Occipital lobe (tissue), 2 donors: ENCODE data around the gene BMPR1A. TPM values are rescaled to one million over a fixed set of nuclear protein-coding genes. Genes with fewer than 3 reads are reported as not detected.
"Not testable (repeated sequence)": the region's sequence is repeated elsewhere in the genome, so short reads cannot be mapped to it uniquely, and the experiment has no call there.

ENCODE experiments used
- DNase-seq: peaks from one replicate; lab custom pipeline; 2025; lab: John Stamatoyannopoulos, UW
- total RNA-seq: library from RNA; depleted of rRNA; stranded (reverse); fragments of >200 nt; gene quantifications from one replicate; pipeline ENCODE4 v1.2.3, GENCODE V29; 2014

The BMPR1A gene
- total RNA-seq, 1 donor from 2014 or later = 64.6 TPM

GRCh38 chr10:86846088-86846487 lies 89.7 kb downstream of the BMPR1A start:
- no peak for DNase-seq

- DNase-seq = no peak
These were observed 92.3 kb downstream of the BMPR1A start for GRCh38 chr10:86848747-86849146.

DNA sequence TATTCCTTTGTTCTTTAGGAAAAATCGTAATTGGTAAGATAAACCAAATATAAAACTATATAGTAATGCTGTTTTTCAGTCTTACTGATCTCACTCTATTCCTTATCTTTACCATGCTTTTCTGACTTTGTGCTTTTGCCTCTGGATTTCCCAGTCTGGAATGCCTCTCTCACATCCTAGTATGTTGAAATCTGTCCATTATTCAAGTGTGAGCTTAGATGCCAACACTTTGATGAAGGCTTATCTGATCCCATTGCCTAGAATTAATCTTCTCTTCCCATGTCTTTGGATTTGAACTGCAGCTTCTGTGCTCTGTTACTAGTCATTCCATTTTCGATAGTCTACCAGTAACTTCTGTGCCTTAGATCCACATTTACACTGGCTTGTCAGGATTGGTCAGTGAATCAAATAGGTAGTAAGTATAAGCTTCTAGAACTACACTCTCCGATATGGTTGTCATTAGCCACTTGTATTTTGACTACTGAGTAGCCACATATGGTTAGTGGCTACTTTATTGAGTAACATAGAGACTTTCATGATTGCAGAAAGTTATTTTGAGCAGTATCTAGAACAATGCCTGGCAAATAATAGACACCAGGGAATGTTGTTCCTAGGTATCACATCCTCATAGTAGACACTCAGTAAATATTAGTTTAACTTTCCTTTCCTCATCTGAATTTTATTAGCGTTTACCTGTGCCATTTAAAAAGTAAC lies 92.9 kb downstream of the BMPR1A start:
- DNase-seq = no peak

DNA sequence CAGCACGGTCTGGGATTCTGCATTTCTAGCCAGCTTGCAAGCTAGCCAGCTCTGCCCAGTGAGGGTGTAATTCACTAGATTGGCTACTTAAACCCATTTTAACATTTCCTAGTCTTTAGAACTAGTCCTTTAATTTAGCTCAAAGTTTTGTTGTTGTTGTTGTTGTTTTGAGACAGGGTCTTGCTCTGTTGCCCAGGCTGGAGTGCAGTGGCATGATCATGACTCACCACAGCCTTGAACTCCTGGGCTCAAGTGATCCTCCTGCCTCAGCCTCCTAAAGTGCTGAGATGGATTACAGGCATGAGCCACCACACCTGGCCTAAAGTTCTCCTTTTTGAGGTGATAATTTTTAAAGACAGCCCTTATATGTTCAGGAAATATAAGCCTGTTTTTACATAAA lies 94.1 kb downstream of the BMPR1A start:
- DNase-seq = no peak

DNA sequence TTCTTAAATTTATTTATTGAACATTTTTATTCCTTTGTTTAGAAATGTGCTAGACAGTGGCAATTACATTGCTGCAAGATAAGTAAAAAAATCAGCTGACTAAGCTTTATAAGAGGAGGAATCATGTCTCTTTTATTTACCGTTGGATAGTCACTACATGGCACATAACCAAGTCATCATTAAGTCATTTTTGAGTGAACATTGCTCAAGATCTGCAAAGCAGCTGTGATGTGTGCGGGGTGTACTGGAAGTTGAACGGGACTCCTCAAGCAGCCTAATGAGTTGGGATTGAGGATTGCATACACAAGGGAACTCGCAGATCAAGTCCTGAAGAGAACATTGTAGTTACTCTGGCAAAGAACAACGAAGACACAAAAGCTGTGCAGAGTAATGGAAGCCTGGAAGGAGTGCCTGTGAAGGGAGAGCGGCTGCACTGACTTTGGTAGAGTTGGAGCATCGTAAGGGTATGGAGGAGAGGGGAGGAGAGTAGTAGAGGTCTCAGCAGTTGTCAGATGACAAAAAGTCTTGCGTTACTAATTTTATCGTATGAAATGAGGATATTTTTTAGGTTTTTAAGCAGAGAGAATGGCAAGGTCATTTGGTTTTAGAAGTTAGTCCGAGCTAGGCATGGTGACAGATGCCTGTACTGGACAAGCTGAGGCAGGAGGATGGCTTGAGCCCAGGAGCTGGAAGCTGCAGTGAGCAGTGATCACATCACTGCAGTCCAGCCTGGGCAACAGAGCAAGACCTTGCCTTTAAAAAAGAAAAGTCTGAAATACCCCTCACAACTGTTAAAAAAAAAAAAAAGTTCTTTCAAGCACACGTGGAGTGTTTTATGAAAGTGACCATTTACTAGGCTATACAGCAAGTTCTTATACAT lies 95.1 kb downstream of the BMPR1A start:
- DNase-seq = no peak

- DNase-seq = not testable (repeated sequence)
These were observed 97.2 kb downstream of the BMPR1A start for GRCh38 chr10:86853582-86853981.

DNA sequence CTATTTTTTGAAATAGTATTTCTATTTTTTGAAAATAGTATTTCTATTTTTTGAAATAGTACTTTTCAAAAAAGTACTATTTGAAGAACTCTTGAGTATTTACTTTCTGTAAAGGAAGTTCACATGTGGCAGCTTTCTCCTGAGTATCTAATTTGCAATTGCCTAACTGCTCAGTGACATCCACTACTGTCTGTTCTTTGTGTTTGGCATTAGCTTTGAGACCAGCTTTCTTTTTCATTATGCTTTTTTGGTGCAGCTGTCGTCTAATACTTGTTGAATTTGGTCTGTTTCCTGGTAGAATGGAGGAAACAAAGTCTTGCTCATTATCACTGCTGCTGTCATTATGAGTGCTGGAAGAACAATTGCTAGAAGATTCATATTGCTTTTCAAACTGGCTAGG lies 99.1 kb downstream of the BMPR1A start:
- no peak for DNase-seq

DNA sequence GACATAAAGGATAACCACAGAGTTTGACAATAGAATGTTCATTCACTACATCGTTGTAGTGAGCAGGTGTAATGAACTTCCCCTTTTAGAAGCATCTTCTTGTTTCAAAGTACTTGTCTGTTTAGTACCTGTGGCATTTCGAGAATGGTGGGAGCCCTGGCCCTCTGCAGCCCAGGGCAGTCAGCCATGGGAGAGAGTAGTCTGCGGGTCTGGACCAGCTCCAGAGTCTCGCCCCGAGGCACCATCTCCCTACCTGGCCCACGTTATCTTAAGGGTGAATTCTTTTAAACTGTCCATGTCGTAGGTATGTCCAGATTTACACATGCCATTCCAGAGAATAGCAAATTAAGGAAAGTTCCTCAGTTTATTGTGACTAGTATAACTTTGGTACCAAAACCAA lies 99.7 kb downstream of the BMPR1A start:
- DNase-seq = no peak

DNA sequence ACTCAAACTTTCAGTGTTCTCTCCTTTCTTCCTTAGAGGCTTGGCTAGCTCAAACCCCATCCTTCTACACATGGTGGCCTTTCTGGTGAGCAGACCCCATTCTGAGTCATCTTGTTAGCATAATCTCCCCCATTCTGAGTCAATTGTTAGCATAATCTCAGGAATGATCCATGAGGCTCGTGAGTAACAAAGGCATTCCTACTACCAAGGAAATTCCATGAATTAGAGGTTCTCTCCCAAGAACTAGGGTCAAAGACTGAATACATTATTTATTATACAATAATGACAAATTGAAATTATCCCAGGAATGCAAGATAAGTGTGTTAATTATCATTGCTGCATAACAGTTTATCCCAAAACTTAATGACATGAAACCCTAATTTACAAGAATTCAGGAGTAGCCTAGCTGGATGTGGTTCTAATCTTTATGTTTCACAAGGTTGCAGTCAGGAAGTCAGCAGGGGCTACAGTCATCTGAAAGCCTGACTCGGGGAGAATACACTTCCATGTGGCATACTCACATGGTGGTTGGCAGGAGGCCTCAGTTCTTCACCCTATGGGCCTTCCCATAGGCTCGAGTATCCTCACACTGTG lies 100.8 kb downstream of the BMPR1A start:
- no peak for DNase-seq

- DNase-seq = no peak
These were observed 101.6 kb downstream of the BMPR1A start for GRCh38 chr10:86858011-86858410.

- DNase-seq = no peak
These were observed 104.9 kb downstream of the BMPR1A start for GRCh38 chr10:86861351-86861750.

GRCh38 chr10:86862373-86862772 lies 106.0 kb downstream of the BMPR1A start:
- DNase-seq = no peak

- DNase-seq = no peak
These were observed 106.5 kb downstream of the BMPR1A start for GRCh38 chr10:86862786-86863483.

- no peak for DNase-seq
These were observed 107.0 kb downstream of the BMPR1A start for GRCh38 chr10:86863484-86863842.

DNA sequence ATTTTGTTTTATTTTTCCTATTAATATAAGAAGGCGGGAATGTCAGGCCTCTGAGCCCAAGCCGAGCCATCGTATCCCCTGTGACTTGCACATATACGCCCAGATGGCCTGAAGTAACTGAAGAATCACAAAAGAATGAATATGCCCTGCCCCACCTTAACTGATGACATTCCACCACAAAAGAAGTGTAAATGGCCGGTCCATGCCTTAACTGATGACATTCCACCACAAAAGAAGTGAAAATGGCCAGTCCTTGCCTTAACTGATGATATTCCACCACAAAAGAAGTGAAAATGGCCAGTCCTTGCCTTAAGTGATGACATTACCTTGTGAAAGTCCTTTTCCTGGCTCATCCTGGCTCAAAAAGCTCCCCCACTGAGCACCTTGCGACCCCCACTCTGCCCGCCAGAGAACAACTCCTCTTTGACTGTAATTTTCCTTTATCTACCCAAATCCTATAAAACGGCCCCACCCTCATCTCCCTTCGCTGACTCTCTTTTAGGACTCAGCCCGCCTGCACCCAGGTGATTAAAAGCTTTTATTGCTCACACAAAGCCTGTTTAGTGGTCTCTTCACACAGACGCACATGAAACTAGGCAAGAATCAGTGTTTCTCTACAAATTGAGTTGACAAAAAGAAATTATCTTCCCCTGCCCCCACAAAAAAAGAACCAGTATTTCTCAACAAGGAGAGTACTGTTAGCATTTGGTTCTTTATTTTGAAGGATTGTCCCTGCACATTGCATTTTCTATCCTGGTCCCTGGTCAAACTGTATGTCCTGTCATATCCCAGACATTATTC lies 108.8 kb downstream of the BMPR1A start:
- DNase-seq = not testable (repeated sequence)

- no peak for DNase-seq
These were observed 110.7 kb downstream of the BMPR1A start for GRCh38 chr10:86867149-86867548.

DNA sequence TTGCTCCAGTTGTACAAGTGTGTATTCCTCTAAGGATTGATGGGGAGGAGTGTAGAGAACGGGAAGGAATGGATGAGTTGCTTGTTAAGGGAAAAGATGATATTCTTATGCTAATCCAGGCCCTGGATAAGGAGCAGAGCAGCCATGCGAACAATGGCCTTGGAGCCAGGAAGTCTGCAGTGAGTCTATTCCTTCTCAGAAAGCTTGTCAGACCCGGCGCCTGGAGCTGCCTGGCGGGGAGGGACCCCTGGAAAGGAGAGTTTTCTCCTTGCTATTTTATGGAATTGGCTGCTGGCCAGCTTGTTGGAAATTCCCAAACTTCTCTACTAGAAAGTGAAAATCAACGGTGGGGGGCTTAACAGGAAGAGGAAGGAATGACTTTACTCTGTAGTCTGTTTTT lies 111.9 kb downstream of the BMPR1A start:
- no peak for DNase-seq

GRCh38 chr10:86870679-86871078 lies 114.3 kb downstream of the BMPR1A start:
- DNase-seq = no peak

GRCh38 chr10:86871563-86872183 lies 115.3 kb downstream of the BMPR1A start:
- DNase-seq = no peak

DNA sequence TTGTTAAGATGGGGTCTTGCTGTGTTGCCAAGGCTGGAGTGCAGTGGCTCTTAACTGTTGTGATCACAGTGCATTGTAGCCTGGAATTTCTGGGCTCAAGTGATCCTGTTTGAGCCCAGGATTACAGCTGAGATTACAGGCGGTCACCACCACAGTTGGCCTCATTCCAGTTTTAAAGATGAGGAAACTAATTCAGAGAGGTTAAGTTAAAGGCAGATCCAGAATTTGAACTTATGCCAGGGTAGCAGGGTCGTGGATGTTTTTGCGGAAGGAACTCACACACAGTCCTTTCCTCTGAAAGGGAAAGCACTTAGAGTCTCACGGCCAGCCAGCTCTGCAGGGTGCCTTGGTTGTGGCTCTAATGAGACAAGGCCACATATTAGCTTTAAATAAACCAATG lies 116.3 kb downstream of the BMPR1A start:
- DNase-seq = no peak

- DNase-seq = no peak
These were observed 120.3 kb downstream of the BMPR1A start for GRCh38 chr10:86876748-86877147.
